ENCODE measurements around the gene MPPED1.
A peak's percentile ranks its signal among the peaks of the same experiment; 100 is the strongest.

MPPED1 gene

DNA sequence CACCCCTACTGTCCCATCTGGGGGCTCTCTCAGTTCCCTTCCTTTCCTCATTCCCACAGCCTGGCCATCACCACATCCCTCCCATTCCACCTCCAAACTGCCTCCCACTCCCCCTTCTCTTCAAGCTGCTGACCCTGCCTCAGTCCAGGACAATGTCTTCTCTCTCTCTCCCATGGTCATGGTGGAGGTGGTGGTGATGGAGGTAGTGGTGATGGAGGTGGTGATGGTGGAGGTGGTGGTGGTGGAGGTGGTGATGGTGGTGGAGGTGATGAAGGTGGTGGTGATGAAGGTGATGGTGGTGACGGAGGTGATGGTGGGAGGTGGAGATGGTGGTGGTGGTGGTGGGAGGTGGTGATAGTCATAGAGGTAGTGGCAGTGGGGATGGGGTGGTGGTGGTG is 87.0 kb downstream of the MPPED1 start:
- DNase-seq (ENCODE audit: low spot score) = no peak

DNA sequence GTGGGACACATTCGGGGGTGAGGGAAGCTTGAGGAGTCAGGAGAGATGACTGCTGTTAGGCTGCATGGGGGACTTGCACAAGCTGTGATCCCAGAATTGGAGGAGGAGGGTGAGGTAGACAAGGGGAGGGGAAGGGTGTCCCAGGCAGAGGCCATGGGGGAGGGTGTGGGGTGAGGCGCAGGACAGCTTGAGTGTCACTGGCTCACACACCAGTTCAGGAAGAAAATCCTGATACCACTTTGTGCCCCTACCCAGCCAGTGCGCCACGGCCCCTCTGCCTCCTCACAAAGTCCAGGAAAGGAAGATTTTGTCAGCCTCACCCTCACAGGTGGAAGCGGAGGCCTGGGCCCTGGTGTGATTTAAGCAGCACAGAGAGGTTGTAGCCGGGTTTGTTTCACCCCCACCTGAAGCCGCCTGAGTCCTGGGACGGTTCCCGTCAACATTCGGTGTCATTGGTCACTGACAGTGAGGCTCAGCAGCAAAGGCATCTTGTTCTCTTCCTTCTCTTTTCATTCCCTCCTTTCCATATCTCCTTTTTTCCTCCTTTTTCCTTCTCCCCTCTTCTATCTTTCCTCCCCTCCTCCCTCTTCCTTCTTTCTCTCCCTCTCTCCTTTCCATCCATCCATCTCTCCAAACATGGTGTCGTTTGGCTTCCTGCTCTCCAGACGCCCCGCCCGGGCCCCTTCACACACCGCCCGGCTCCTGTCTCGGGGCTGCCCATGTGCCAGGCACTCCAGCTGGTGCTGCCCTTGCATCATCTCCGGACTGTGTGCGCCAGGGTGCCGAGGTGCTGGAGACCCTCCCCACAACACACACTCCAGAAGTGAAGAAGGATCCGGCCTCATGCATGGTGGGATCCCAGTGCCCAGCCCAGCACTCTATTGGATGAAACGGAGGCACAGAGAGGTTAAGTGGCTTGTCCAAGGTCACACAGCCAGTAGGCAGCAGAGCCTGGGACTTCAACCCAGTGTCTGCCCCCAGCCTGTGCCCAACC is 89.3 kb downstream of the MPPED1 start:
- no peak for DNase-seq (ENCODE audit: low spot score)

DNA sequence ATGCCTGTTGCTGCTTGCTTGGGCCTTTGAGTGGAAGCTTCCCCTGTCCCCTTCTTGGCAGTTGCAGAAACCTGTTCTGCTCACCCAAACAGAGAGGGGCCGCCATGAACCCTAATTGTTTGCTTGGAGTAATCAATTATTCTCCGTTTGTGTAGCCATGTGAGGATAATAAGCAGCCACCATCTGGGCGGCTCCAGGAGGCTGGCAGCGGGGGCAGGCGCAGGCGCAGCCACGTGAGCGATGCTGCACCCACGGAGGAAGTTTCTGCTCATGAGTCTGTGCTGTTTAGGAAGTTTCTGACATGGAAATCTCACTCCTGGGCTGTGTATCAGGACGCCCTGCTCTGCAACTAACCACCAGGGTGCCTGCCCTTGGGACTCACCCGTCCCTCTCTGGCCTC is 90.1 kb downstream of the MPPED1 start:
- no peak for DNase-seq (ENCODE audit: low spot score)

DNA sequence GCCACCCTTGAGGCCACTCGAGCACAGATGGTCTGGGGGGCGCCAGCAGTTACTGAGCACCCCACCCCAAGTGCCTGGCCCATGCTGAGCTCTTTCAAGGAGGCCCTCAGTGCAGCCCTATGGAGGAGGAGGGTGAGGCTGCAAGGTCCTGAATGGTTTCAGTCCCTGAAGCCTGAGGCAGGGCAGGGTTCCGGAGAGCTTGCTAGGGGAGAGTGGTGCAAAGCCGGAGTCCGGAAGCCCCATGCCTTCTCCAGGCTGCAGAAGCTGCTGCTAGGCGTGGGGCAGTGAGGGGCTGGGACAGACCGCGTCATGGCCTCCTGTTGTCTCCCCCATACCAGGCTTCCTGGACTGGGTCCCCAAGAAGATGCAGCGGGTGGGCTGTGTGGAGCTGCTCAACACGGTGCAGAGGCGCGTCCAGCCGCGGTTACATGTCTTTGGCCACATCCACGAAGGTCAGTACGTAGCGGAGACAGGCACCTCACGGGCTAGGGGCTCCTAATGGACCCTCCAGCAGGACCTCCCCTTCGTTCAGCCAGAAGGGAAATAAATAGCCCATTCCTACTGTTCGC is 90.6 kb downstream of the MPPED1 start:
- DNase-seq (ENCODE audit: low spot score) = no peak

DNA sequence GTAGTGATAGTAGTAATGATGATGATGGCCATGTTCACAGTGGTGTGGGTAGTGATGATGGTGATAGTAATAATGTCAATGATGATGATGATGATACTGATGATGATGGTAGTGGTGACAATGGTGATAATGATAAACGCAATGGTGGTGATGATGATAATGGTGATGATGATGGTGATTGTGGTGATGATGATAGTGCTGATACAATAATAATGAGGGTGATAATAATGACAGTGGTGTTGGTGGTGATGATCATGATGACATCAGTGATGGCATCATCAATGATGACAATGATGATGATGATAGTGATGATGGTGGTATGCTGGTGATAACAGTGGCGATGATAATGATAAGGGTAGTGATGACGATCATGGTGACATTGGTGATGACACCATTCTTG is 92.3 kb downstream of the MPPED1 start:
- no peak for DNase-seq (ENCODE audit: low spot score)

DNA sequence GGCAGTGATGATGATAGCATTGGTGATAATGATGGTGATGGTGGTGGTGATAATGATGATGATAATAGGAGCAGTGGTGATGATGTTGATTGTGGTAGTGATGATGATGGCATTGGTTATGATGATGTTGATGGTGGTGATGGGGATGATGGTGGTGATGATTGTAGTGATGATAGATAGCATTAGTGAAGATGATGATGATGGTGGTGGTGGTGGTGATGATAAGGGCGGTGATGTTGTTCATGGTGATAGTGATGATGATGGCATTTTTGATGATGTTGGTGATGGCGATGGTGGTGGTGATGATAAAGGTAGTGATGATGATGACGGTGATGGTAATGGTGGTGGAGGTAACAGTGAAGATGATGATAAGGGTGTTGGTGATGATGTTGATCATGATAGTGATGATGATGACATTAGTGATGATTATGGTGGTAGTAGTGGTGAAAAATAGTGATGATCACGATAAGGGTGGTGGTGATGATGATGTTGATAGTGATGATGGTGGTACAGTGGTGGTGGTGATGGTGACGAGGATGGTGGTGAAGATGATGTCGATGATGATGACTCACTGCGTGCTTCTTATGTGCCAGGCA is 93.0 kb downstream of the MPPED1 start:
- no peak for DNase-seq (ENCODE audit: low spot score)

DNA sequence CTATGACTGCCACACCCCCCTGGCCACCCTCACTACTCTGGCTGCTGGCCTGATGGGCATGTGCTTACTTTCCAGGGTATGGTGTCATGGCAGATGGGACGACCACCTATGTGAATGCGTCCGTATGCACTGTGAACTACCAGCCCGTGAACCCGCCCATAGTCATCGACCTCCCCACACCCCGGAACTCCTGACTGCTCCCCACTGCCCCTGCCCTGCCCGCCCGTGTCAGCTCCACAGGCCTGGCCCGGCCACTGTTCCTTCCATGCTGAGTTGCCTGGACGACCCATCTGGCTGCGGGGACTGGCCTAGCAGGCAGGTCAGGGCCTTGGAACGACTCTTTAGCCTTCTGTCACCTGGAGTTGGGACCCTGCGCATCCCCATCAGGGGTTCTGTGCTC is 93.6 kb downstream of the MPPED1 start:
- DNase-seq (ENCODE audit: low spot score) = no peak

- no peak for DNase-seq (ENCODE audit: low spot score)
Observed at GRCh38 chr22:43505896-43506295, 94.1 kb downstream of the MPPED1 start.

GRCh38 chr22:43506487-43506886 is 94.7 kb downstream of the MPPED1 start:
- DNase-seq (ENCODE audit: low spot score) = no peak

DNA sequence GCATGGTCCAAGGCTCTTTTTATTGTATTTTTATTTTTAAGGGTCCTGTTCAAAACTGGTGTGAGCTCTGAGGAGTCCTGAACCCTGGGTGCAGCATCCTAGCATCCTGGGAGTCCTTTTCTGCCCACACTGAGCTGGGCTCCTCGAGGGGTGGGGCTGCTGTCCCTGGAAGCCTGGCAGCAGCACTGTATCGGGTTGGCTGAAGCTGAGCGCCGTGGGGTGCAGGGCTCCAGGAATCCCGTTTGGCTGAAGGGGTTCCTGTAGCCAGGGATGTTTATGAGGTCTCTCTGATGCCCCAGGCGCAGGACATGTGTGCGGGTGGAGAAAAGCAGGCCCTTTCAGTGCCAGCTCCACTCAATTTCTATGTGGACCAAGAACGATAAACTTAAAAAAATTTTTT is 95.4 kb downstream of the MPPED1 start:
- no peak for DNase-seq (ENCODE audit: low spot score)

DNA sequence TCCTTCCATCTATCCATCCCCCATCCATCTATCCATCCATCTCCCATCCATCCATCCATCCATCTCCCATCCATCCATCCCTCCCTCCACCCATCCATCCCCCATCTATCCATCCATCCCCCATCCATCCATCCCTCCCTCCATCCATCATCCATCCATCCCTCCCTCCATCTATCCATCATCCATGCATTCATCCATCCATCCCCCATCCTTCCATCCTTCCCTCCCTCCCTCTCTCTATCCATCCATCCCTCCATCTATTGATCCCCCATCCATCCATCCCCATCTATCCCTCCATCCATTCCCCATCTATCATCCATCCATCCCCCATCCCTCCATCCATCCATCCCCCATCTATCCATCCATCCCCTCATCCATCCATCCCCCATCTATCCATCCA is 96.7 kb downstream of the MPPED1 start:
- DNase-seq (ENCODE audit: low spot score) = no peak

DNA sequence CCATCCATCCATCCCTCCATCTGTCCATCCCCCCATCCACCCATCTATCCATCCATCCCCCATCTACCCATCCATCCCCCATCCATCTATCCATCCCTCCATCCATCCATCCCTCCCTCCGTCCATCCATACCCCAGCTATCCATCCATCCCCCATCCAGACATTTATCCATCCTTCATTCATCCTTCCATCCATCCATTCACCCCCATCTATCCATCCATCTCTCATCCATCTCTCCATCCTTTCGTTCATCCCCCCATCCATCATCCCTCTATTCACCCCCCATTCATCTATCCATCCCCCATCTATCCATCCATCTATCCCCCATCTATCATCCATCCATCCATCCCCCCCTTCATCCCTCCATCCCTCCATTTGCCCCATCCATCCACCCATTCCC is 97.5 kb downstream of the MPPED1 start:
- no peak for DNase-seq (ENCODE audit: low spot score)

GRCh38 chr22:43510281-43511070 is 98.7 kb downstream of the MPPED1 start:
- DNase-seq (ENCODE audit: low spot score) = no peak

- DNase-seq (ENCODE audit: low spot score) = no peak
Observed at GRCh38 chr22:43511276-43511910, 99.6 kb downstream of the MPPED1 start.

DNA sequence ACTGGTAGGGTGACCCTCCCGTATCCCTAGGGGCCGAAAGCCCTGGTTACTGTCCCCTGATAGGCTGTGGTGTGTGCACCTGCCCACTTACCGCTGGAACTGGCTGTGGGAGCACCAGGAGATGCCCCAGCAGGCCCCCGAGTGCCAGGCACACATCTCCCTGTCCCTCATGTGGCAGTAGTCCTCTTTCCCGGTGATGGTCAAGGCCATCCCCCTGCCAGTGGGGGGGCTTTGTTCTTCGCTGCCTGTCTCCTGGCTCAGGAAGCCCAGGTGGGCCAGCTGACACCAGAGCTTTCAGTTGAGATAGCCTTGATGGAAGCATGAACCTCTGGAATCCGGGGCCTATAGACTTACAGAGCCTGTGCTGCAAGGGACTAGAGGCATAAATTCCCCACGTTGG is 100.5 kb downstream of the MPPED1 start:
- no peak for DNase-seq (ENCODE audit: low spot score)

- no peak for DNase-seq (ENCODE audit: low spot score)
Observed at GRCh38 chr22:43514476-43515157, 102.8 kb downstream of the MPPED1 start.

DNA sequence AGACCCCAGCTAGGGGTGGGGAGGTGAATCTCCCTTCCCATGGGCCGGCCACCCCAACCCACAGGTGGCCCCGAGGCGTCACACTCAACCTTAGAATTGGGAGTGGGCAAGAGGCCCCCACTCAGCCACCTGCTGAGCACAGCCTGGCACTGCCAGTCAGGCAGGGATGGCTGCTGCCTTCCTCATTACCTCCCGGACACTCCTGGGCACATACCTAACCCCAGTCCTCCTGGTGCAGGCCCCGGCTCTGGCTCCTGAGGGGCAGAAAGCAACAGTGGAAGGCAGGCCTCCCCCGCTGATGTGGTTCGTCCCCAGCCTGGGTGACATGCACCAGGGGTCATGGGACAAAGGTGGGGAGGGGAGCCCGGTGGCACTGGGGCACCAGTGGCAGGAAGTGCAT is 103.6 kb downstream of the MPPED1 start:
- no peak for DNase-seq (ENCODE audit: low spot score)

- peak; percentile 76 for DNase-seq (ENCODE audit: low spot score)
Observed at GRCh38 chr22:43515902-43516301, 104.1 kb downstream of the MPPED1 start.

DNA sequence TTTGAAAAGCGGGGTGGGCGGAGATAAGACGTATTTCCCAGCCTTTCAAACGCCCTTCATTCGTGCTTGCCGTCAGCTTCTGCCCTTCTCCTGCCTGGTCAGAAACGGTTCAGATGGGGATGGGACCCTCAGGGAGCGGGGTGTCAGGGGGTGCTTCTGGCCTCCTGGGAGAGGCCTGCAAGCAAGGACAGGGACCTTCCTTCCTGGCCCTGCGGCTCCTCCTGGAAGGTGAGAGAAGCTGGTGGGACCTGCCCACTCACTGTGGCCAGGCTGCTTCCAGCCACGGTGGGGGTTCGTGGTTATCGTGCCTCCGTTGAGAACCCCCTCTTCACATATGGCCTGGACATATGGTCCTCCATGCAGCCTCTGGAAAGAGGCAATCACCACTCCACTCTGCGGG is 104.6 kb downstream of the MPPED1 start:
- no peak for DNase-seq (ENCODE audit: low spot score)

- DNase-seq (ENCODE audit: low spot score) = no peak
Observed at GRCh38 chr22:43516996-43517635, 105.3 kb downstream of the MPPED1 start.

GRCh38 chr22:43520632-43521039 is 108.8 kb downstream of the MPPED1 start:
- DNase-seq (ENCODE audit: low spot score) = no peak
